ENCODE results near the gene HSPH1. TPM values are rescaled to one million over a fixed set of nuclear protein-coding genes. Genes with fewer than 3 reads are reported as not detected.

HSPH1 gene
- total and polyA plus RNA-seq, 4 donors: 20.6 to 81.1 (median 40.3) TPM

DNA sequence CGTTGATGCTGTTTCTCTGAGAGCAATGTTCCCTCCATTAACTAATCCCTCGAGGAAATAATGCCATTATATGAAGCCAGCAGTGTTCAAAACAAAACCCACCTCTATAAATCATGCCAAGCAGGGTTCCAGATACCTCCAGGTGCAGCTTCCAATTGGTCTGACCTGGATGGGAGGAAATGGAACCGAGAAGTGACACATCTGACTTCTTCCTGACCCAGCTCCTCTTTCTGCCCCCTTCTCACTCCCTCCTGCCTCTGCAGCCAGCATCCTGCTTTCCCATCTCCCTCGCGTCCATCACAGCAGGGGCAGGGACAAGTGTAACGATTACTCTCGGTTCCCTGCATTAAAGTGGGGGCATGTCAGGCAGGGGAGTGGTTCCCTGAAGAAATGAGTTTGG, 37.5 kb downstream of the HSPH1 start:
- intact Hi-C loops (cut with DNase I): no loop called here
- no peak for DNase-seq
- no peak for ATAC-seq (ENCODE audit: low FRiP score)
- H3K4me1 ChIP-seq (ENCODE audit: control insufficient read depth in 1 of 2, insufficient read depth in 2 of 2, low read length in 2 of 2): no peaks in the 10 kb centered on the region
- WGBS, 2 donors: 28 to 30% methylated on average over 7 of the region's 7 CpGs
- H3K27ac ChIP-seq (ENCODE audit: low read depth in 1 of 2, low read length in 2 of 2): no peak overlapping the region
- H3K9me3 ChIP-seq (ENCODE audit: control insufficient read depth, low read length): no peaks in the 10 kb centered on the region
- no peaks in the 10 kb centered on the region for H3K36me3 ChIP-seq (ENCODE audit: control insufficient read depth in 1 of 2, insufficient read depth in 2 of 2, low read length in 1 of 2)
- no peak overlapping the region for H3K4me3 ChIP-seq (ENCODE audit: low read length in 2 of 2)
- peaks cover 0 to 2% of the 10 kb centered on the region in 2 donors for H3K27me3 ChIP-seq (ENCODE audit: control insufficient read depth in 1 of 2, insufficient read depth in 2 of 2, low read length in 1 of 2)

DNA sequence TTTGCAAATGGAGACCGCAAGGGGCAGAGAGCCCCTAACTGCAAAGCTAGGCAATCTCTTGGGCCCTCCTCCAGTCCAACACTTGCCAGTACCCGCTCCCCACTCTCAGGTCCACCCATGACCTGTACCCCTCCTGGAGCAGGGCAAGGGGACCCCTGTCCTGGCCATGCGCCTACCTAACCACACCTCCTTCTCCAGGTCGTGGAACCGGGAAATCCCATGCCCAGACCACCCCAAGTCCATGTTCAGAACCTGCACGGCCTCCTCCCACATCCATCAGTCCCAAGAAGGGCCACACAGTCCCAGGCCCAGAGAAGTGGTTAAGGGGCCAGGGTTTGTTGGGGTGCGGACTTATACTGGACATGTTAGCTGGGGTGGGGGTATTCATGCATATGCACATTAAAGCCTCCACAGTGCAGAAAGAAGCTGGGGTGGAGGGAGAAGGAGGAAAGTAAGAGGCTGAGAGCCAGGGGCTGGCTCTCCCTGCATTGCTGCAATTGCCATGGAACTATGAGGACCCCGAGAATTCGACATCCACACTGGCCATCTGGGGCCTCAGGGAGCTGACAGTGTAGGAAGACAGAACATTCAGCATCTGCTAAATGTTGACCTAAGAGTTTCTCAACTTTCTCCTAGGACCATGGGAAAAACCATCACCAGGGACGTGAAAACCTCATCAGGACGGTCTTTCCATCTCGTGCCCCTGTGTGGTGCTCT, 39.0 kb downstream of the HSPH1 start:
- H3K36me3 ChIP-seq (ENCODE audit: control insufficient read depth in 1 of 2, insufficient read depth in 2 of 2, low read length in 1 of 2): no peaks in the 10 kb centered on the region
- no peak for DNase-seq
- peaks cover 0 to 2% of the 10 kb centered on the region in 2 donors for H3K27me3 ChIP-seq (ENCODE audit: control insufficient read depth in 1 of 2, insufficient read depth in 2 of 2, low read length in 1 of 2)
- H3K4me1 ChIP-seq (ENCODE audit: control insufficient read depth in 1 of 2, insufficient read depth in 2 of 2, low read length in 2 of 2): no peaks in the 10 kb centered on the region
- no peak overlapping the region for H3K27ac ChIP-seq (ENCODE audit: low read depth in 1 of 2, low read length in 2 of 2)
- no peak overlapping the region for H3K4me3 ChIP-seq (ENCODE audit: low read length in 2 of 2)
- no peak for ATAC-seq (ENCODE audit: low FRiP score)
- WGBS, 2 donors: 93 to 95% methylated on average over 12 of the region's 12 CpGs
- no peaks in the 10 kb centered on the region for H3K9me3 ChIP-seq (ENCODE audit: control insufficient read depth, low read length)
- intact Hi-C loops (cut with DNase I): no loop called here

DNA sequence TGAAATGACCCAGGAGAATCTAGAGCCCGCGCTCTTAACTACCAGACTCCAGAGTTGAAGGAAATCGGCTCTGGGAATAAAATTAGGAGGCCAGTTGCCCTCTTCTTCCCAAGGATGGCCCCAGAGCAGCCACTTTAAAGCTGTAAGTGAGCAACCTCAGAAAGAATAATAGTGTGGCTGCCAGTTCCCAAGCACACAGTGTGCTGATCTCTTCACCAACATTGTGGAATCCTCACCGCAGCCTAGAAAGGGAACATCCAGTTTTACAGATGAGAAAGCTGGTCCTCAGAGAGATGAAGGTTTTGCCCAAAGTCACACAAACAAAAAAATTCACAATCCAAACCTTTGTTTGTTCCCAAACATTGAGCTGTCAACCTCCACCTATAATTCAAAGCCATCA, 39.6 kb downstream of the HSPH1 start:
- Histone ChIP-seq H3K27ac (ENCODE audit: low read depth in 1 of 2, low read length in 2 of 2) (no peak overlapping the region), H3K4me1 (ENCODE audit: control insufficient read depth in 1 of 2, insufficient read depth in 2 of 2, low read length in 2 of 2) (no peaks in the 10 kb centered on the region), H3K27me3 (ENCODE audit: control insufficient read depth in 1 of 2, insufficient read depth in 2 of 2, low read length in 1 of 2) (peaks cover 0 to 2% of the 10 kb centered on the region in 2 donors), H3K36me3 (ENCODE audit: control insufficient read depth in 1 of 2, insufficient read depth in 2 of 2, low read length in 1 of 2) (no peaks in the 10 kb centered on the region), H3K4me3 (ENCODE audit: low read length in 2 of 2) (no peak overlapping the region), H3K9me3 (ENCODE audit: control insufficient read depth, low read length) (no peaks in the 10 kb centered on the region)
- WGBS, 2 donors: 93 to 96% methylated on average over 4 of the region's 4 CpGs
- DNase-seq (no peak), ATAC-seq (ENCODE audit: low FRiP score) (no peak)
- intact Hi-C loops (cut with DNase I): no loop called here

DNA sequence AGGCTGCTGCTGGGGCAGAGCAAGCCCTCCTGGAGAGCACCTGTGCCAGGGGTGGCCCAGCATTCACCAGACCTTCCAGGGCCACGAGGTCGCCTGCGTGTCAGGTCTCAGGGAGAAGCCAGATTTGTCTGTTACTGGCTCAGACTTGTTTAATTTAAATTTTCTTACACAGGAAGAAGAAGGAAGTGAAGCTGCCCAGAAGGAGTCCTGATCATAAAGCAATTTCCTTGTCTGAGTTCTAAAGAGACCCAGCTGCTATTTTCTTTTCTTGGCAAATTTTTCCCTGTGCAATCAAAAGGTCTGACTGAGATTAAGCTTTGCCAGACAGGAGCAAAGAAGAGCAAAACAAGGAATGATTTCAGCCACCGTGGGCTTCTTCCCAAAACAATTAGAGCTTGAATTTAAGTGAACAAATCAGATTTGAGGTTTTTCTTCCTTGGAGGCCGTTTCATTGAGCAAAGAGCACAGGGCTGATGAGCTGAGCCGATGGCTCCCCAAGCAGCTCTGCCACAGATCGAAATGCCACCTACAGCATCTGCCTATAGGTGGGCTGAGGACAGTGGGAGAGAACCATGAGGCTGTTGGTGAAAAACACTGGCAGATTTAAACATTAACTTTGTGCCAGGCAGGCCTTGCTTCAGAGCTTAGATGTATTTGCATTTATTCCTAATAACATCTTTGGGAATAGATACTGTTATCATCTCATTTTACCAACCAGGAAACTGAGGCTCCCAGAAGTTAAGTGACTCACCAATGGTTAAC, 40.1 kb downstream of the HSPH1 start:
- H3K27me3 ChIP-seq (ENCODE audit: control insufficient read depth in 1 of 2, insufficient read depth in 2 of 2, low read length in 1 of 2): peaks cover 0 to 2% of the 10 kb centered on the region in 2 donors

DNA sequence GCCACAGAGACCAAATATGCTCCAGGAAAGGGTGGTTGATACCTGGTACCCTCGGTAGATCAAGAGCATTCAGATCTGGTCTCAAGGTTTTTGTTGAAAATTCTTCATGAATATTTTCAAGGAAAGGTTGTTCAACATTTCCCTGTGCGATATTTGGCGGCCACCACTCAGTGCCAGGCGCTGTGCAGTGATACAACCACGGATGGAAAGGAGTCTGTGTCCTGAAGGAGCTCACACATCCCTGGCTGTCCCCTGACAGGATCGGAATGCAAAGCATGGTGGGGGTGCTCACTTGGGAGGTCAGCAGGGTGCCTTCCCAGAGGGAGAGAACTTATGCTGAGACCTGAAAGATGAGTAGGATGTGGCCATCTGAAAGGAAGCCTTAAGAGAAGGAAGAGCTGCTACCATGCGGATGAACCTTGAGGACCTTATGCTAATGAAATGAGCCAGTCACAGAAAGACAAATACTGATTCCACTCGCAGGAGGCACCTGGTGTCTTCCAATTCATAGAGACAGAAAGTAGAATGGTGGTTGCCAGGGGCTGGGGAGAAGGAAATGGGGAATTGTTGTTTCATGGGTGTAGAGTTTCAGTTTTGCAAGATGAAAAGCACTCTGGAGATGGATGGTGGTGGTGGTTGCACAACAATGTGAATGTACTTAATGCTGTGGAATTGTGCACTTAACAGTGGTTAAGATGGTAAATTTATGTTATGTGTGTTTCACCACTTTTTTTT, 41.6 kb downstream of the HSPH1 start:
- Histone ChIP-seq H3K27me3 (ENCODE audit: control insufficient read depth in 1 of 2, insufficient read depth in 2 of 2, low read length in 1 of 2) (peaks cover 0 to 2% of the 10 kb centered on the region in 2 donors), H3K36me3 (ENCODE audit: control insufficient read depth in 1 of 2, insufficient read depth in 2 of 2, low read length in 1 of 2) (no peaks in the 10 kb centered on the region), H3K9me3 (ENCODE audit: control insufficient read depth, low read length) (no peaks in the 10 kb centered on the region), H3K27ac (ENCODE audit: low read depth in 1 of 2, low read length in 2 of 2) (no peak overlapping the region), H3K4me1 (ENCODE audit: control insufficient read depth in 1 of 2, insufficient read depth in 2 of 2, low read length in 2 of 2) (no peaks in the 10 kb centered on the region), H3K4me3 (ENCODE audit: low read length in 2 of 2) (no peak overlapping the region)
- WGBS, 2 donors: 75 to 76% methylated on average over 8 of the region's 8 CpGs
- no peak for ATAC-seq (ENCODE audit: low FRiP score)
- no peak for DNase-seq
- intact Hi-C loops (cut with DNase I): no loop called here

More for the DNA sequence above, 40.1 kb downstream of the HSPH1 start:
- Histone ChIP-seq H3K4me1 (ENCODE audit: control insufficient read depth in 1 of 2, insufficient read depth in 2 of 2, low read length in 2 of 2) (no peaks in the 10 kb centered on the region), H3K9me3 (ENCODE audit: control insufficient read depth, low read length) (no peaks in the 10 kb centered on the region), H3K27ac (ENCODE audit: low read depth in 1 of 2, low read length in 2 of 2) (no peak overlapping the region), H3K36me3 (ENCODE audit: control insufficient read depth in 1 of 2, insufficient read depth in 2 of 2, low read length in 1 of 2) (no peaks in the 10 kb centered on the region), H3K4me3 (ENCODE audit: low read length in 2 of 2) (no peak overlapping the region)
- intact Hi-C loops (cut with DNase I): no loop called here
- DNase-seq (no peak), ATAC-seq (ENCODE audit: low FRiP score) (no peak)
- WGBS, 2 donors: 74 to 80% methylated on average over 7 of the region's 7 CpGs

DNA sequence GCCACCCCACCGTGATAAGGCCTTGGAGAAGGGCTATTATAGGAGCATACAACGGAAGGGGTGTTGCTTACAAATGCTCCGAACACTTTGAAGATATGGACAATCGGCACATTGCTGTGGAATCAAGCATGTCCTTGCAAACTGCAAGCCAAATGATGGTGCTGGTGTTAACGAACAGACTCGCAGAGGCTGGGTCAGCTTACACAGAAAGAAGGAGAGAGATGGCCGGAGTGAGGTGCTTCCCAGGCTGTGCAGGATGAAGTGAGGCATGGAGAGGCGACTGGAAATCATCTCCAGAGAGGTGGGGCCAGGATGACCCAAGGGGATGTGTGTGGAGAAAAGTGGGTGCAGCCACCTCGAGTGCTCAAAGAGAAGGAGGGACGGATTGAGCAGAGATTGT, 42.2 kb downstream of the HSPH1 start:
- no peak for DNase-seq

DNA sequence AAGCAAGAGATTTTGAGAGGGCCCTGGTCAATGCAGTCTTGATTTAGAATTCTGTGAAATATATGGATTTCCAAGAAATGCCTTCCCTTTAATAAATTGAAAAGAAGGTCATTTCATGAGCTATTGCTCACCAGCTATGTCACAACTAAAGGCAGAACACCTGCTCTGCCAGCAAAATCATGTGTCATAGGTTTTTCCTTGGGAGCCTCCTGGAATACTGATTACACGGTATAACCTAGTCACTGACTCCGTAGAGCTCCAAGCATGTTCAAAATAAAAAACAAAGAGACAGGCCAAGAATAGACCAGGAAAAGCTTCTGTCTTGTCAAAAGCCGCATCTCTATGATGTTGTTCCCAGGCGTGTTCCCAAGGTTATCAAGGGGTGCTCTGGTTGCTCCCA, 45.5 kb downstream of the HSPH1 start:
- intact Hi-C loops (cut with DNase I): no loop called here
- WGBS, 2 donors: 89% methylated on average over 4 of the region's 4 CpGs

More for the DNA sequence above, 42.2 kb downstream of the HSPH1 start:
- Histone ChIP-seq H3K4me1 (ENCODE audit: control insufficient read depth in 1 of 2, insufficient read depth in 2 of 2, low read length in 2 of 2) (no peaks in the 10 kb centered on the region), H3K27me3 (ENCODE audit: control insufficient read depth in 1 of 2, insufficient read depth in 2 of 2, low read length in 1 of 2) (peaks cover 0 to 2% of the 10 kb centered on the region in 2 donors), H3K4me3 (ENCODE audit: low read length in 2 of 2) (no peak overlapping the region), H3K36me3 (ENCODE audit: control insufficient read depth in 1 of 2, insufficient read depth in 2 of 2, low read length in 1 of 2) (no peaks in the 10 kb centered on the region), H3K27ac (ENCODE audit: low read depth in 1 of 2, low read length in 2 of 2) (no peak overlapping the region), H3K9me3 (ENCODE audit: control insufficient read depth, low read length) (no peaks in the 10 kb centered on the region)
- WGBS, 2 donors: 45 to 57% methylated on average over 10 of the region's 10 CpGs
- intact Hi-C loops (cut with DNase I): no loop called here
- ATAC-seq (ENCODE audit: low FRiP score): peak; percentile 27

DNA sequence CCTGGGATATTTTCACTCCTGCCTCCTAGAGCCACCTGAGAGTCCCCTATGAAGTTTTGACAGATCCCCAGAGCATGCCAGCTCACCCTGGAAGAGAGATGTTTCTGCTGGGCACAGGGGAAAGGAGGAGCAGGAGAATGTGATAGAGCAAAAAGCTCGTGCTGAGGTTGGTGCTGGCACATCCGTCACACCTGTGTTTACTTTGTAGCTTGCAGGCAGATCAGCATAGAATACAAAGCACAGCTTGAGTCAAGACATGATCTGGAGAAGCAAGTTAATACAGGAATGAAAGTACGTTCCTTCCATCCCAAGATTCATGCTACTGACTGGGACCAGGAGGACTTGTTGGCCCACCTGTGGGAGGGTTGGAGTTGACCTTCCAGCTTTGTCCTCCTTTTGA, 46.1 kb downstream of the HSPH1 start:
- ATAC-seq (ENCODE audit: low FRiP score) (no peak), DNase-seq (no peak)
- Histone ChIP-seq H3K27me3 (ENCODE audit: control insufficient read depth in 1 of 2, insufficient read depth in 2 of 2, low read length in 1 of 2) (no peaks in the 10 kb centered on the region), H3K27ac (ENCODE audit: low read depth in 1 of 2, low read length in 2 of 2) (no peak overlapping the region), H3K9me3 (ENCODE audit: control insufficient read depth, low read length) (no peaks in the 10 kb centered on the region), H3K4me1 (ENCODE audit: control insufficient read depth in 1 of 2, insufficient read depth in 2 of 2, low read length in 2 of 2) (no peaks in the 10 kb centered on the region), H3K36me3 (ENCODE audit: control insufficient read depth in 1 of 2, insufficient read depth in 2 of 2, low read length in 1 of 2) (no peaks in the 10 kb centered on the region), H3K4me3 (ENCODE audit: low read length in 2 of 2) (no peak overlapping the region)
- intact Hi-C loops (cut with DNase I): no loop called here
- WGBS, 2 donors: 87 to 88% methylated on average over 3 of the region's 3 CpGs

More for the DNA sequence above, 45.5 kb downstream of the HSPH1 start:
- Histone ChIP-seq H3K4me3 (ENCODE audit: low read length in 2 of 2) (no peak overlapping the region), H3K36me3 (ENCODE audit: control insufficient read depth in 1 of 2, insufficient read depth in 2 of 2, low read length in 1 of 2) (no peaks in the 10 kb centered on the region), H3K27ac (ENCODE audit: low read depth in 1 of 2, low read length in 2 of 2) (no peak overlapping the region), H3K4me1 (ENCODE audit: control insufficient read depth in 1 of 2, insufficient read depth in 2 of 2, low read length in 2 of 2) (no peaks in the 10 kb centered on the region), H3K27me3 (ENCODE audit: control insufficient read depth in 1 of 2, insufficient read depth in 2 of 2, low read length in 1 of 2) (no peaks in the 10 kb centered on the region), H3K9me3 (ENCODE audit: control insufficient read depth, low read length) (no peaks in the 10 kb centered on the region)
- ATAC-seq (ENCODE audit: low FRiP score) (no peak), DNase-seq (no peak)
